NT2/D1 (cell line): ENCODE results near the gene C16orf74.

Source experiments
- SUZ12 ChIP-seq: IDR thresholded peaks from 2 replicates; pipeline ENCODE4 v1.6.1; 2011; ENCODE audit not compliant: insufficient read length, insufficient read depth; ENCODE audit errors: extremely low read depth
- YY1 ChIP-seq: IDR thresholded peaks from 2 replicates; pipeline ENCODE4 v1.6.1; 2011; ENCODE audit not compliant: insufficient read length, insufficient read depth
- ZNF274 ChIP-seq: IDR thresholded peaks from 2 replicates; pipeline ENCODE4 v1.6.1; 2011; ENCODE audit warnings: mild to moderate bottlenecking, low read depth, low read length

DNA sequence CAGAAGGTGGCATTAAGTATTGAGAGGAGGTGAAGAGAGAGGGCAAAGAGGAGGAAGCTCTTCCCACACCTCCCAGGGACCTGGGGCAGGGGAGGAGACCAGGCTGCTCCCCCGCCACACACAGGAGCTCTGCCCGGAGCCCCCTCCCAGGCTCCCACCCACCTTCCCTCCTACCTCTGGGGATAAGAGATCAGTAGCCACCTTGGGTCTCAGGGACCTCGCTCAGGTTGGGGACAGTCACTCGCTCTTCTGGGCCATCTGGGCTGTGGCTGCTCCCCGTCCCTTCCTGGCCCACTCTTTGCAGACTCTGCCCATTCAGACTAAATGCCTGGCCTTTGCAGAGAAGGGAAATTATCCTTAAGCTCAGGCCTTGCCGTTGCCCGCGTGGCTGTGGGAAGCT is 14.9 kb upstream of the C16orf74 start:
- TF ChIP-seq YY1 = no peak
- no peak for TF ChIP-seq ZNF274
- TF ChIP-seq SUZ12 = no peak
